ENCODE measurements around the gene MYO1D.
"Not testable (repeated sequence)": the region's sequence is repeated elsewhere in the genome, so short reads cannot be mapped to it uniquely, and the experiment has no call there.

The MYO1D gene

DNA sequence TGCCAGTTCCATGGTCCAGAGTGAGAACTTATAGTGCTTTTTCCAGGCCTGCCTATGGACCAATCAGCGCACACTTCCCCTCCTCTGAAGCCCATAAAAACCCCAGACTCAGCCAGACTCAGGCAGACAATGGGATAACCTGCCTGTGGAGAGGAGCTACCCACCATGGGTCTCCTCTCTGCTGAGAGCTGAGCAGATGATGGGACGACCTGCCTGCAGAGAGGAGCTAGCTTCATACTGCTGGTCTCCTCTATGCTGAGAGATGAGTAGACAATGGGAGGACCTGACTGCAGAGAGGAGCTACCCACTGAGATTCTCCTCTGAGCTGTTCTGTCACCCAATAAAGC lies 144.7 kb downstream of the MYO1D start:
- DNase-seq (ENCODE audit: low read depth, low spot score), result no peak

GRCh38 chr17:32731556-32732295 lies 145.2 kb downstream of the MYO1D start:
- DNase-seq (ENCODE audit: low read depth, low spot score), result no peak

GRCh38 chr17:32727681-32728080 lies 149.2 kb downstream of the MYO1D start:
- no peak for DNase-seq (ENCODE audit: low read depth, low spot score)

DNA sequence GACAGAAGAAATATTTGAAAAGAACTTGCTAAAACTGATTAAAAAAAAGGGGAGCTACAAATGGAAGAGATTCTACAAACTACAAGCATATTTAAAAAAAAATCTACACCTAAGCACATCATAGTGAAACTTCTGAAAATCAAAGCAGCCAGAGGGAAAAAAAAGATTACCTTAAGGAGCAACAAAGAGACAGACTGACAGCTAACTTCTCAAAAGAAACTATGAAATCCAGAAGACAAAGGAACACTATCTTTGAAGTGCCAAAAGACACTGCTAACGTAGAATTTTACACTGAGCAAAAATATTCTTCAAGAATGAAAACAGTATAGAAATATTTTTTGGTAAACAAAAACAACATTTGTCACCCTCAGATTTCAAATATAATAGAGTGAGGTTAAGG lies 151.2 kb downstream of the MYO1D start:
- no peak for DNase-seq (ENCODE audit: low read depth, low spot score)

DNA sequence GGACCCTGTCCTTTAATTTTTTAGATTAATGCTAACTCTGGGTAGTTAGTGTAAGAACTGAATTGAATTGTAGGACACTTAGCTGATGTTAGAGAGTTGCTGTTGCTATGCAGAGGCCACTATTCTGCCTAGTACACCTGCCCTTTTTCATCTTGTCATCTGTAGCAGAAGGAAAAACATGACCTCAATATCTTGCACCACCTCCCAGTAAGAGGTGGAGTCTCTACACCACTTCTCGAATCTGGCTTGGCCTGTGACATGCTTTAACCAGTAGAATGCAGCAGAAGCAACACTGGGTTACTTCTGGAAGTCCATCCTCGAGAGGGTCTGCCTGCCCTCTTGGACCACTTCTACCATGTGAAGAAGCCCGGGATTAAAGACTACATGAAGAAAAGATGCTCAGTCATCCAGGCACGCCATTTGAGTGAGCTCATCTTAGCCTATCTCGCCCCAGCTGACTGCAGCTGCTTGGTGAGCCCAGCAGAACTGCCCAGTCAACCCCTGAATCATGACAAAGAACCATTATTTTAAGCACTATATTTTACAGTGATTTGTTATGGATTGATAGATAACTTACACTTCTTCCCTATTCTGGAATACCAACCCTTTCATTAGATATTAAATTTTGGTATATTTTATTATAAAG lies 153.5 kb downstream of the MYO1D start:
- no peak for DNase-seq (ENCODE audit: low read depth, low spot score)

- DNase-seq (ENCODE audit: low read depth, low spot score), result no peak
Measured at GRCh38 chr17:32722733-32723132, 154.2 kb downstream of the MYO1D start.

DNA sequence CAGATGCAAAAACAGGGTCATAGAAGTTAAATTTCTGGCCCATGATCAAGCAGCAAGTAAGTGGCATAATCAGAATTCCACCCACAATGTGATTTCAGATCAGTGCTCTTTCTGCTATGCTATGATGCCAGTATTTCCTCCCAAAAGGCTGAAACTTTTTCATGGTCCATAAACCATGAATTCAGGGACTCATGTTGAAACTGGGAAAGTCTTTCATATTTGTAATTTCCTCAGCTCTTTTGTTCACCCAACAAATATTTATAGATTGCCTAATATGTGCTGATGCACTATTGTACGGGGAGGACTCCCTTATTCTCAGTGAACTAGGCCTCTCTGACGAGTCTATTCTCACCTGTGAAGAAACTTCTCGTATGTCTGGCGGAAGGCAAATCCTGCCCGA lies 156.3 kb downstream of the MYO1D start:
- no peak for DNase-seq (ENCODE audit: low read depth, low spot score)

DNA sequence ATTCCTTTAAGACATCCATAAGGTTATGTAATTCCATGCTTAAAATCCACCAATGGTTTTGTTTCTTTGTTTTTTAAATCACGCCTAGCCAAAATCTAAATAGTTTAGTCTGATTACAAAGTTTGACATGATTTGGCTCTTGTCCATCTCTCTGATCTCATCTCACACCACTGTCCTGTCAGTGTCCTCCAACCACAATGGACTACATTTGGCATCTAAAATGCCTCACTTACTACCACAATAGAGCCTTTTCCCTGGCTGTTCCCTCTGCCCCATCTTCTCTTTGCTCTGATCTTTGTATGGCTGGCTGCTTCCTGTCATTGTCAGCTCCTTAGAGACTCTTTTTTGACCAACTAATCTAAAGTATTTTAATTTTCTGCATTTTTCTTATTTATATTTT lies 157.2 kb downstream of the MYO1D start:
- no peak for DNase-seq (ENCODE audit: low read depth, low spot score)

GRCh38 chr17:32714922-32715321 lies 162.0 kb downstream of the MYO1D start:
- DNase-seq (ENCODE audit: low read depth, low spot score), result not testable (repeated sequence)

- DNase-seq (ENCODE audit: low read depth, low spot score), result not testable (repeated sequence)
Measured at GRCh38 chr17:32714206-32714605, 162.7 kb downstream of the MYO1D start.

- no peak for DNase-seq (ENCODE audit: low read depth, low spot score)
Measured at GRCh38 chr17:32713081-32713480, 163.8 kb downstream of the MYO1D start.

DNA sequence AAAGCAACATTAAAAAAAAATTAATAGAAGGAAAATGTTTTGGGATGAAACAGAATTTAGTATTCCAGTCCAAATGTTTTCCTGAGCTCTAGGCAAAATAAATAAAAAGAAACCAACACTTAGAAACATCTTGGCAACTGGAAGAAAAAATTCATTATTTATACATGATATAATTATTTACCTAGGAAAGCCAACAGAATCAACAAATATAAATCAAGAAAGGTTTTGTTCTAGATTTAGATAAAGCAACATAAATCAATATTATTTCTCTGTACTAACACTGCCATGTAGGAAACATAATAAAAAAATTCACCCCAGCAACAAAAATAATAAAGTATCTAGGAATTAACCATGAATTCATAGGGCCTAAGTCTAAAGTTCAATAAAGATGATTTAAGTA lies 167.4 kb downstream of the MYO1D start:
- DNase-seq (ENCODE audit: low read depth, low spot score), result no peak

- no peak for DNase-seq (ENCODE audit: low read depth, low spot score)
Measured at GRCh38 chr17:32701871-32702270, 175.1 kb downstream of the MYO1D start.

DNA sequence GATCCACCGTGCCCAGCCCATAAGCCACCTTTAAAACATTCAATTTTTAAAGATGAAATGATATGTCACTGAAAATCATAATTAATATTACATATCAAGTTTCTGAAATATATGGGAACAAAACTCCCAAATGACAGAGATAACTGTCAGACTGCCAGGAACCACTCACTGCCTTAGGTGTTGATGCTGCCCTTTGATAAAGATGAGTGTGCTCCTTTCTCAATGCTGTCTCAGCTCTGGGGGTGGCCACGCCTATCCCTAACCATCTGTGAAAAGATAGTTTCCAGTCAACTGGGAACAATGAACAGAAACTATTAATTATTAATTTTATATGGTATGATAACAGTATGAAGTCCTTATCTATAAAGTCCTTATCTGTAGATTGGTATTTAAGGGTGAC lies 177.7 kb downstream of the MYO1D start:
- no peak for DNase-seq (ENCODE audit: low read depth, low spot score)

DNA sequence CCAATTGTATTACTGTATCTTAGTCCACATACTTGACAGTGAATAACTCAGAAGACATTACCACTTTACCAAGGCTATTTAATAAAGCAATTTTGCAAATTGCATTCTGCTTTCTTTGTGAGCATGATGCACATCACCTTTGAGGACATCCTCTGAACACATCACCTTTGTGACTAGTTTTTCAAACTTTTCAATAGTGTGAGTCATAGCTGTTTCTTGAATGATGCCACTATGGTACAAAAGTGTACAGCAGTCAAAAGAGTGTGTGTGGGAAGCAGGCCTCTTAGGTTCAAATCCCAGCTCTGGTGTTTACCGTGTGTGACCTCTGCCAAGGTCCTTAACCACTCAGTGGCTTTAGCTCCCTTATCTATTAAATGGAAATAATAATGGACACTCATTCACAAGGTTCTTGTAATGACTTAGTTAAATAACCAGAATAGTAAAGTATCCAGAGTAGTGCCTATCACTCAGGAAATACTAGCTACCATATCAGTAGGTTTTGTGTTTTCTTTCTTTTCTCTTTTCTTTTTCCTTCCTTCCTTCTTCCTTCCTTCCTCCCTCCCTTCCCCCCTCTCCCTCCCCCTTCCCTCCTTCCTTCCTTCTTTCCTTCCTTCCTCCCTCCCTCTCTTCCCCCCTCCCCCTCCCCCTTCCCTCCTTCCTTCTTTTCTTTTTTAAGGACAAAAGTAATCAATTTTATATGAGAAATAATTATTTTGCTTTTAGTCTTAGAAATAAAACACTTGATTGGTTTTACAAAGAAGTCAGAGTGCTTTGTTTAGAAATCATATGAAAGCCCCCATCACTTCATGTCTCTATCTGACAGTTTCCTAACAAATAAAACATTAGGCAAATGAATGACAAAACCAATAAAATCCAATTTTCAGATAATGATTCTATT lies 178.9 kb downstream of the MYO1D start:
- no peak for DNase-seq (ENCODE audit: low read depth, low spot score)

GRCh38 chr17:32696426-32696825 lies 180.5 kb downstream of the MYO1D start:
- DNase-seq (ENCODE audit: low read depth, low spot score), result no peak

DNA sequence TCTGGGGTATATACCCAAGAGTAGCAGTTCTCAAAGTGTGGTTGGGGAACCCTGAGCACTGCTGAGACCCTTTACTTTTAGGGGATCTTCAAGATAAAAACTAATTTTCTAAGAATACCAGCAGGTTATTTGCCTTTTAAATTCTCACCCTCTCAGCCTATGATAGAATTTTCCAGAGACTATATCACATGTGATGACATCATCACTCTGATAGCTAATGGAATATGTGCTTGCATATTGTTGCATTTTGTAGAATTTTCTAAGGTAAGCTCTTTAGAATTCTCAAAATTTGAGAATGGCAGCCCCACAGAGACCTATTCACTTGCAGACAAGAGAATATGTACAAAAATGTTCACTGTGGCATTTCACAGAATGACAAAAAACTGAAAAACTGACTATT lies 181.1 kb downstream of the MYO1D start:
- no peak for DNase-seq (ENCODE audit: low read depth, low spot score)

GRCh38 chr17:32693194-32693897 lies 183.6 kb downstream of the MYO1D start:
- DNase-seq (ENCODE audit: low read depth, low spot score), result no peak

DNA sequence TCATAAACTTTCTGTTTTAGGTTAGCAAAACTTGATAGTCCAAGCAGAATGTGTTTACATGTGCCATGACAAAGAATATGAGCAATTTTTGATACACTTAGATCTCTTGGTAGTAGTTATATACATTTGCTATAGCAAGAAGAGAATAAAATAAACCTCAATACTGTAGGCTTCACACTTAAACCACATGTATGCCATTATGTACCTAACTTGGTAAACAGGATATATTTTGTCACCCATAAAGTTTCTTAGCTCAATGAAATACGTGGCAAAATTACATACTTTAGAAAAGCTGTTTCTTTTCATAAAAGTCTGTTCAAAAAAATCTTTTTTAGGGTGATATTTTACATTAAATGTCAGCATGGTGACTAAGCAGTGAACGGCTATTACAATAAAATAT lies 184.7 kb downstream of the MYO1D start:
- DNase-seq (ENCODE audit: low read depth, low spot score), result no peak

DNA sequence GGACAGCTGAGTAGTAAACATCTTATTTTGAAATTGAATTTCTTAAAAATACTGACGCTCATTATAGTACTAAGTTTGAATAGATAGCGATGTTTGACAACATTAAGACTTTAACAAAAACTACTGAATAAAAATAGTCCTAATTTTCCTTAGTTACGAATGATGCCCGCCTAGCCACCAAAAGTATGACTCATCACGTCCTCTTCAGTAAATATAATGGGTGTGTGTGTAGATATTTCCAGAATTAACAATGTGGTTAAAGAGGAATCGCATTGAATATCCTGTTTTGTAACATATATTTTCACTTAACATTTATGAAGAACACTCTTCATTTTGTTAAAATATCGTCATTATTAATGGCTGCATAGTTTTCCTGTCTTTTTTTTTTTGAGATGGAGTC lies 187.6 kb downstream of the MYO1D start:
- DNase-seq (ENCODE audit: low read depth, low spot score), result no peak

- DNase-seq (ENCODE audit: low read depth, low spot score), result no peak
Measured at GRCh38 chr17:32688221-32688620, 188.7 kb downstream of the MYO1D start.
